Liver (tissue), 9 donors: ENCODE measurements around the gene MMP2. TPM values are rescaled to one million over a fixed set of nuclear protein-coding genes. Genes with fewer than 3 reads are reported as not detected.

Experiments
- DNase-seq: peaks from one replicate; pipeline ENCODE4 v3.0.0-alpha.2; 2017; ENCODE audit warnings: low spot score
- H3K27ac ChIP-seq, 2 donors: one replicate each; pipeline ENCODE4 v1.7.0; 2013; ENCODE audit warnings: inconsistent platforms in 2 of 2, low read length in 2 of 2, control low read depth in 1 of 2, low read depth in 1 of 2, mild to moderate bottlenecking in 1 of 2
- H3K27me3 ChIP-seq, 4 donors: one replicate each; pipeline versions ENCODE4 v1.6.1 to v1.7.0; 2013; ENCODE audit warnings: low read length in 3 of 4, inconsistent platforms in 1 of 4, mild to moderate bottlenecking in 1 of 4, moderate library complexity in 1 of 4; ENCODE audit not compliant: control insufficient read depth in 4 of 4, insufficient read depth in 4 of 4
- H3K36me3 ChIP-seq, 4 donors: one replicate each; pipeline versions ENCODE4 v1.6.1 to v1.7.0; 2013; ENCODE audit warnings: low read length in 3 of 4, mild to moderate bottlenecking in 3 of 4, low read depth in 1 of 4, moderate library complexity in 1 of 4; ENCODE audit not compliant: control insufficient read depth in 4 of 4, insufficient read depth in 3 of 4
- H3K4me1 ChIP-seq, 4 donors: one replicate each; pipeline versions ENCODE4 v1.6.1 to v1.7.0; 2013; ENCODE audit warnings: low read length in 3 of 4, mild to moderate bottlenecking in 3 of 4, moderate library complexity in 1 of 4; ENCODE audit not compliant: control insufficient read depth in 4 of 4, insufficient read depth in 4 of 4
- H3K4me3 ChIP-seq, 3 donors: one replicate each; pipeline versions ENCODE4 v1.6.1 to v1.7.0; 2013; ENCODE audit warnings: low read length in 3 of 3, control low read depth in 1 of 3, low read depth in 1 of 3, mild to moderate bottlenecking in 1 of 3
- H3K9ac ChIP-seq, 2 donors: one replicate each; pipeline ENCODE4 v1.7.0; 2013; ENCODE audit warnings: low read length in 2 of 2, mild to moderate bottlenecking in 2 of 2, moderate library complexity in 2 of 2, control low read depth in 1 of 2, low read depth in 1 of 2
- H3K9me3 ChIP-seq, 4 donors: one replicate each; pipeline versions ENCODE4 v1.6.1 to v1.7.0; 2013; ENCODE audit warnings: low read length in 3 of 4; ENCODE audit not compliant: control insufficient read depth in 4 of 4
- ATF3 ChIP-seq: IDR thresholded peaks from 2 replicates; pipeline ENCODE4 v1.6.1; 2016; ENCODE audit warnings: antibody characterized with exemption
- CTCF ChIP-seq: fragments of 150-350 bp; IDR thresholded peaks from 2 replicates; pipeline ENCODE4 v1.5.1; 2017; ENCODE audit warnings: improper control_type of control experiment, low read depth, low read length; ENCODE audit not compliant: missing input control
- FOXA1 ChIP-seq: IDR thresholded peaks from 2 replicates; pipeline ENCODE4 v1.6.1; 2016; ENCODE audit warnings: antibody characterized with exemption
- HNF4A ChIP-seq, 2 donors: conservative IDR thresholded peaks; 2 replicates each; pipeline ENCODE4 v1.6.1; 2016; ENCODE audit warnings: antibody characterized with exemption in 2 of 2, mild to moderate bottlenecking in 2 of 2
- HNF4G ChIP-seq: IDR thresholded peaks from 2 replicates; pipeline ENCODE4 v1.6.1; 2016; ENCODE audit warnings: antibody characterized with exemption
- MAX ChIP-seq: IDR thresholded peaks from 2 replicates; pipeline ENCODE4 v1.6.1; 2016; ENCODE audit warnings: antibody characterized with exemption
- NR2F2 ChIP-seq: IDR thresholded peaks from 2 replicates; pipeline ENCODE4 v1.6.1; 2016; ENCODE audit warnings: antibody characterized with exemption
- RAD21 ChIP-seq, 2 donors: IDR thresholded peaks; 2 replicates each; pipeline ENCODE4 v1.6.1; 2016; ENCODE audit warnings: antibody characterized with exemption in 2 of 2, mild to moderate bottlenecking in 2 of 2
- REST ChIP-seq: IDR thresholded peaks from 2 replicates; pipeline ENCODE4 v1.6.1; 2016; ENCODE audit warnings: antibody characterized with exemption, mild to moderate bottlenecking
- RXRA ChIP-seq, 2 donors: IDR thresholded peaks; 2 replicates each; pipeline ENCODE4 v1.6.1; 2017 to 2018; ENCODE audit warnings: antibody characterized with exemption in 2 of 2, mild to moderate bottlenecking in 1 of 2
- SP1 ChIP-seq: IDR thresholded peaks from 2 replicates; pipeline ENCODE4 v1.6.1; 2018; ENCODE audit warnings: antibody characterized with exemption, mild to moderate bottlenecking
- TAF1 ChIP-seq: conservative IDR thresholded peaks from 2 replicates; pipeline ENCODE4 v1.6.1; 2016; ENCODE audit warnings: antibody characterized with exemption, mild to moderate bottlenecking
- ZBTB33 ChIP-seq: IDR thresholded peaks from 2 replicates; pipeline ENCODE4 v1.6.1; 2016; ENCODE audit warnings: antibody characterized with exemption
- whole genome bisulfite sequencing: extraction: QIAGEN DNeasy Blood & Tissue Kit; methylation state at CpG from one replicate; pipeline ENCODE4 v1.1.7; 2013; 5-methylcytosine and 5-hydroxymethylcytosine counted together
- polyA plus RNA-seq, 2 donors: library from polyadenylated mRNA; stranded (reverse) in 1 of 2; unstranded in 1 of 2; fragments of 200-250 nt in 1 of 2; fragments of >200 nt in 1 of 2; fragmentation: Nextera tagmentation in 1 of 2; extraction: Ambion mirVana in 1 of 2; gene quantifications; one replicate each; pipeline versions ENCODE4 v1.2.1 to v1.2.3, GENCODE V29; 2013 to 2015
- total RNA-seq, 2 donors: library from RNA; depleted of rRNA; stranded (reverse); fragments of >200 nt; gene quantifications; one replicate each; pipeline ENCODE4 v1.2.3, GENCODE V29; 2014
- donor health status: healthy.
- donor health status: healthy.
- donor health status: healthy.
- donor health status: healthy.
- donor health status: healthy.

MMP2 gene
- total and polyA plus RNA-seq, 4 donors, result 2.8 to 6.3 (median 5.3) TPM

- H3K9me3 ChIP-seq, result no peaks in the 10 kb centered on the region
- no peaks in the 10 kb centered on the region for H3K27me3 ChIP-seq
- no peak for DNase-seq
- no peak overlapping the region for H3K9ac ChIP-seq
- no peak overlapping the region for H3K4me3 ChIP-seq
- WGBS, result 97% methylated on average over 5 of the region's 5 CpGs
- no peak overlapping the region for H3K27ac ChIP-seq
- peaks cover 0 to 6% (median 4%) of the 10 kb centered on the region in 4 donors for H3K4me1 ChIP-seq
- TF ChIP-seq HNF4A (conservative IDR thresholded peaks at IDR 0.05), result no peak
- no peak for TF ChIP-seq SP1
- TF ChIP-seq MAX, result no peak
- no peak for TF ChIP-seq CTCF
- no peak for TF ChIP-seq REST
- TF ChIP-seq NR2F2, result no peak
- TF ChIP-seq RXRA (IDR thresholded peaks at IDR 0.05), result no peak
- no peak for TF ChIP-seq HNF4G
- no peak for TF ChIP-seq ATF3
- H3K36me3 ChIP-seq, result no peaks in the 10 kb centered on the region
These were observed 18.6 kb downstream of the MMP2 start for GRCh38 chr16:55497558-55497957.

- no peak for DNase-seq
- no peak overlapping the region for H3K9ac ChIP-seq
- no peaks in the 10 kb centered on the region for H3K27me3 ChIP-seq
- H3K4me3 ChIP-seq, result no peak overlapping the region
- peaks cover 4 to 12% (median 9%) of the 10 kb centered on the region in 4 donors for H3K4me1 ChIP-seq
- no peak overlapping the region for H3K27ac ChIP-seq
- H3K9me3 ChIP-seq, result no peaks in the 10 kb centered on the region
- 90% methylated on average over 6 of the region's 6 CpGs for WGBS
- H3K36me3 ChIP-seq, result no peaks in the 10 kb centered on the region
- TF ChIP-seq HNF4G, result no peak
- no peak for TF ChIP-seq ZBTB33
- TF ChIP-seq TAF1, result no peak
- no peak for TF ChIP-seq FOXA1
- TF ChIP-seq RAD21 (IDR thresholded peaks at IDR 0.05), result no peak
These were observed 19.1 kb downstream of the MMP2 start for GRCh38 chr16:55498101-55498500.
